ENCODE measurements around the gene CKLF. TPM values are rescaled to one million over a fixed set of nuclear protein-coding genes. Genes with fewer than 3 reads are reported as not detected.

Gene CKLF
- total RNA-seq, 1 experiment from 2014 or later, result 57.8 TPM

- no peak for TF ChIP-seq CTCF (IDR thresholded peaks at IDR 0.05; ENCODE audit: unreplicated experiment)
- DNase-seq (ENCODE audit: unreplicated experiment), result no peak
- Mint-ChIP-seq H3K27ac (ENCODE audit: low read depth, unreplicated experiment) (peak overlapping the region; percentile 71), H3K27me3 (ENCODE audit: insufficient read depth, unreplicated experiment) (no peaks in the 10 kb centered on the region), H3K36me3 (ENCODE audit: insufficient read depth, unreplicated experiment) (peaks cover 35% of the 10 kb centered on the region), H3K9me3 (ENCODE audit: unreplicated experiment) (no peaks in the 10 kb centered on the region), H3K4me1 (ENCODE audit: insufficient read depth, unreplicated experiment) (peaks cover 35% of the 10 kb centered on the region), H3K4me3 (ENCODE audit: unreplicated experiment) (no peak overlapping the region)
- no TSS peak for BruUV-seq (replicated peaks)
- ChIA-PET CTCF (interaction anchor here (0.6 to 3.8 kb wide), 9 partner anchors 10 to 130 kb away, joined by 3 to 13 read pairs (median 3); partner anchors contain the start of gene CKLF), POLR2A (interaction anchor here (1.1 to 3.2 kb wide), 5 partner anchors 10 to 113 kb away, joined by 5 to 12 read pairs (median 7); partner anchors contain the start of gene CKLF)
- intact Hi-C loops (cut with micrococcal nuclease), result no loop called here
These were observed 31.1 kb upstream of the CKLF start for GRCh38 chr16:66521252-66521713.

GRCh38 chr16:66521951-66522771, 30.2 kb upstream of the CKLF start:
- CTCF ChIA-PET, result interaction anchor here (0.5 to 3.8 kb wide), 11 partner anchors 9 to 190 kb away, joined by 3 to 13 read pairs (median 3); partner anchors contain the start of gene CKLF
- DNase-seq (ENCODE audit: unreplicated experiment), result peak; percentile 86

DNA sequence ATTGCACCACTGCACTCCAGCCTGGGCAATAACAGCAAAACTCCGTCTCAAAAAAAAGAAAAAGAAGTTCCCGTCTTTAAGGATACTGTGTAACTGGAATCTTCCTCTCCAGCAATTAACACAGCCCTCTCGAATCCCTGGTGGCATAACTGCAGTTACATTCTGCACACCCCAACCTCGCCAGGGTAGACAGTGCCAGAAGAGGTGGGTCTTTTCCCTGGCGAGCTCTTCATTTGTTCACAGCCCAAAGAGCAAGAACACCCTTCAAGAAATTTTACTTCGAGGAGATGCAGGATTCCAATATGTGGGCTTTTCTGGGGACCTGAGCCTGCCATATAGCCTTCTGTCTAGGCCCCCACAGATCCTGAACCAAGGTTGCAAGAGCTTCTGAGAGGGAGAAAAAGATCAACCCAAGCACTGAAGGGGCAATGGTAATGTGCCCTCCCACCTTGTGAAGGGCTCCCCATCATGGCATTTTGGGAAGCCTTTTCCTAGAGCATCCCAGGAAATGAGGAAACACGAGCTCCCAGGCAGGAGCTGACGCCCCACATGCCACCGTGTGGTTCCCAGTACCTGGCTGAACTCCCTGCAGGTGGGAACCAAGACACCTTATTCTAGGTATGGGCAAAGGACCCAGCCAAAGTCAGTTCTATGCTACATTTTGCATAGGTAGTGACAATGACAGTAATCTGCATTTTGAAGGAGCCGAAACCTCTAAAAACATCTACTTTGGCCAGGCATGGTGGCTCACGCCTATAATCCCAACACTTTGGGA, 29.4 kb upstream of the CKLF start:
- ChIA-PET CTCF (interaction anchor here (0.5 to 3.8 kb wide), 6 partner anchors 8 to 189 kb away, joined by 3 to 13 read pairs (median 4); no protein-coding TSS in a partner anchor), POLR2A (interaction anchor here (0.6 to 3.2 kb wide), 6 partner anchors 8 to 29 kb away, joined by 3 to 12 read pairs (median 6); partner anchors contain the start of gene CKLF)
- intact Hi-C loops (cut with micrococcal nuclease), result no loop called here
- no peak for TF ChIP-seq CTCF (IDR thresholded peaks at IDR 0.05; ENCODE audit: unreplicated experiment)
- DNase-seq (ENCODE audit: unreplicated experiment), result no peak
- peak overlapping the region; percentile 71 for H3K27ac Mint-ChIP-seq (ENCODE audit: low read depth, unreplicated experiment)
- H3K36me3 Mint-ChIP-seq (ENCODE audit: insufficient read depth, unreplicated experiment), result peaks cover 30% of the 10 kb centered on the region
- no peak overlapping the region for H3K4me3 Mint-ChIP-seq (ENCODE audit: unreplicated experiment)
- no peaks in the 10 kb centered on the region for H3K27me3 Mint-ChIP-seq (ENCODE audit: insufficient read depth, unreplicated experiment)
- peaks cover 18% of the 10 kb centered on the region for H3K4me1 Mint-ChIP-seq (ENCODE audit: insufficient read depth, unreplicated experiment)
- H3K9me3 Mint-ChIP-seq (ENCODE audit: unreplicated experiment), result no peaks in the 10 kb centered on the region
- no TSS peak for BruUV-seq (replicated peaks)

More at GRCh38 chr16:66521951-66522771, 30.2 kb upstream of the CKLF start:
- no TSS peak for BruUV-seq (replicated peaks)
- Mint-ChIP-seq H3K27ac (ENCODE audit: low read depth, unreplicated experiment) (peak overlapping the region; percentile 71), H3K9me3 (ENCODE audit: unreplicated experiment) (no peaks in the 10 kb centered on the region), H3K36me3 (ENCODE audit: insufficient read depth, unreplicated experiment) (peaks cover 36% of the 10 kb centered on the region), H3K4me3 (ENCODE audit: unreplicated experiment) (no peak overlapping the region), H3K27me3 (ENCODE audit: insufficient read depth, unreplicated experiment) (no peaks in the 10 kb centered on the region), H3K4me1 (ENCODE audit: insufficient read depth, unreplicated experiment) (peaks cover 26% of the 10 kb centered on the region)
- intact Hi-C loops (cut with micrococcal nuclease), result no loop called here
- no peak for TF ChIP-seq CTCF (IDR thresholded peaks at IDR 0.05; ENCODE audit: unreplicated experiment)
- POLR2A ChIA-PET, result interaction anchor here (0.6 to 3.2 kb wide), 8 partner anchors 9 to 114 kb away, joined by 3 to 12 read pairs (median 6); partner anchors contain the start of gene CKLF
